Suprapubic skin (tissue), 4 donors: Measurements from ENCODE around the gene WSB1.
"Not testable (repeated sequence)": the region's sequence is repeated elsewhere in the genome, so short reads cannot be mapped to it uniquely, and the experiment has no call there.

Source experiments
- EP300 ChIP-seq: sonication (generic); formaldehyde crosslinking; IDR thresholded peaks from one replicate; pipeline ENCODE4 v1.6.1; 2017; ENCODE audit warnings: antibody characterized with exemption
- POLR2A ChIP-seq, 2 donors: fragments of 450-650 bp; IDR thresholded peaks; one replicate each; pipeline ENCODE4 v1.6.1; 2017; ENCODE audit warnings: antibody characterized with exemption in 2 of 2, mild to moderate bottlenecking in 2 of 2, moderate library complexity in 2 of 2
- POLR2AphosphoS5 ChIP-seq, 3 donors: sonication (generic); formaldehyde crosslinking; IDR thresholded peaks; one replicate each; pipeline ENCODE4 v1.6.1; 2017; ENCODE audit warnings: antibody characterized with exemption in 3 of 3
- TF ChIP-seq, protein P1 (sequence below), 2 donors: fragments of 200-600 bp in 1 of 2; fragments of 450-650 bp in 1 of 2; sonication (generic) in 1 of 2; IDR thresholded peaks; one replicate each; pipeline ENCODE4 v1.5.1; 2016 to 2019; ENCODE audit warnings: antibody characterized with exemption in 2 of 2, mild to moderate bottlenecking in 1 of 2, moderate library complexity in 1 of 2

DNA sequence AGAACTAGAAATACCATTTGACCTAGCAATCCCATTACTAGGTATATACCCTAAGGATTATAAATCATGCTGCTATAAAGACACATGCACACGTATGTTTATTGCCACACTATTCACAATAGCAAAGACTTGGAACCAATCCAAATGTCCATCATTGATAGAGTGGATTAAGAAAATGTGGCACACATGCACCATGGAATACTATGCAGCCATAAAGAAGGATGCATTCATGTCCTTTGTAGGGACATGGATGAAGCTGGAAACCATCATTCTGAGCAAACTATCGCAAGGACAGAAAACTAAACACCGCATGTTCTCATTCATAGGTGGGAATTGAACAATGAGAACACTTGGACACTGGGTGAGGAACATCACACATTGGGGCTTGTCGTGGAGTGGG lies 39.1 kb upstream of the WSB1 start:
- TF ChIP-seq, protein P1, sequence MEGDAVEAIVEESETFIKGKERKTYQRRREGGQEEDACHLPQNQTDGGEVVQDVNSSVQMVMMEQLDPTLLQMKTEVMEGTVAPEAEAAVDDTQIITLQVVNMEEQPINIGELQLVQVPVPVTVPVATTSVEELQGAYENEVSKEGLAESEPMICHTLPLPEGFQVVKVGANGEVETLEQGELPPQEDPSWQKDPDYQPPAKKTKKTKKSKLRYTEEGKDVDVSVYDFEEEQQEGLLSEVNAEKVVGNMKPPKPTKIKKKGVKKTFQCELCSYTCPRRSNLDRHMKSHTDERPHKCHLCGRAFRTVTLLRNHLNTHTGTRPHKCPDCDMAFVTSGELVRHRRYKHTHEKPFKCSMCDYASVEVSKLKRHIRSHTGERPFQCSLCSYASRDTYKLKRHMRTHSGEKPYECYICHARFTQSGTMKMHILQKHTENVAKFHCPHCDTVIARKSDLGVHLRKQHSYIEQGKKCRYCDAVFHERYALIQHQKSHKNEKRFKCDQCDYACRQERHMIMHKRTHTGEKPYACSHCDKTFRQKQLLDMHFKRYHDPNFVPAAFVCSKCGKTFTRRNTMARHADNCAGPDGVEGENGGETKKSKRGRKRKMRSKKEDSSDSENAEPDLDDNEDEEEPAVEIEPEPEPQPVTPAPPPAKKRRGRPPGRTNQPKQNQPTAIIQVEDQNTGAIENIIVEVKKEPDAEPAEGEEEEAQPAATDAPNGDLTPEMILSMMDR (IDR thresholded peaks at IDR 0.05) = not testable (repeated sequence)
- not testable (repeated sequence) for TF ChIP-seq POLR2AphosphoS5 (IDR thresholded peaks at IDR 0.05); EP300; POLR2A (IDR thresholded peaks at IDR 0.05)
